Activated CD4-positive, alpha-beta memory T cell treated with anti-CD3 and anti-CD28 coated beads, Interleukin-2, amount 10 ng/mL, durations not matched to agents 7 days and 5 days (primary cell): ENCODE results near the gene ALOX5. TPM values are rescaled to one million over a fixed set of nuclear protein-coding genes. Genes with fewer than 3 reads are reported as not detected.
"Not testable (repeated sequence)": the region's sequence is repeated elsewhere in the genome, so short reads cannot be mapped to it uniquely, and the experiment has no call there.

ENCODE experiments used
- CTCF ChIA-PET: fragments of 350-600 bp; sonication (Branson Sonifier 250); formaldehyde crosslinking; loops from one replicate; lab custom pipeline; 2021; ENCODE audit warnings: antibody characterized with exemption, inconsistent platforms; lab: Charles Lee
- POLR2A ChIA-PET: fragments of 350-600 bp; sonication (Branson Sonifier 250); formaldehyde crosslinking; loops from one replicate; lab custom pipeline; 2021; ENCODE audit warnings: antibody characterized with exemption; lab: Charles Lee
- DNase-seq: peaks from one replicate; pipeline ENCODE4 v3.0.0-alpha.2; 2020
- H3K27ac Mint-ChIP-seq: one replicate; pipeline ENCODE4 v1.8.0; 2021; ENCODE audit warnings: mild to moderate bottlenecking, mixed read lengths
- H3K27me3 Mint-ChIP-seq: one replicate; pipeline ENCODE4 v1.8.0; 2021; ENCODE audit warnings: mixed read lengths
- H3K36me3 Mint-ChIP-seq: one replicate; pipeline ENCODE4 v1.8.0; 2021; ENCODE audit warnings: low read depth, mixed read lengths
- H3K4me1 Mint-ChIP-seq: one replicate; pipeline ENCODE4 v1.8.0; 2021; ENCODE audit warnings: mixed read lengths
- H3K4me3 Mint-ChIP-seq: one replicate; pipeline ENCODE4 v1.8.0; 2021; ENCODE audit warnings: mild to moderate bottlenecking, mixed read lengths
- H3K9me3 Mint-ChIP-seq: one replicate; pipeline ENCODE4 v1.8.0; 2021; ENCODE audit warnings: mixed read lengths
- total RNA-seq, 2 experiments: library from RNA; stranded (reverse); gene quantifications; one replicate each; pipeline ENCODE4 v1.2.3, GENCODE V29; 2021

The ALOX5 gene
- total RNA-seq, 2 experiments from 2014 or later: 6.8 to 7.5 TPM

- CTCF ChIA-PET, H3K4me3 Mint-ChIP-seq: not testable (repeated sequence)
- peaks cover 49% of the 10 kb centered on the region for H3K27me3 Mint-ChIP-seq
Observed at GRCh38 chr10:45361983-45362799, 11.8 kb upstream of the ALOX5 start.

DNA sequence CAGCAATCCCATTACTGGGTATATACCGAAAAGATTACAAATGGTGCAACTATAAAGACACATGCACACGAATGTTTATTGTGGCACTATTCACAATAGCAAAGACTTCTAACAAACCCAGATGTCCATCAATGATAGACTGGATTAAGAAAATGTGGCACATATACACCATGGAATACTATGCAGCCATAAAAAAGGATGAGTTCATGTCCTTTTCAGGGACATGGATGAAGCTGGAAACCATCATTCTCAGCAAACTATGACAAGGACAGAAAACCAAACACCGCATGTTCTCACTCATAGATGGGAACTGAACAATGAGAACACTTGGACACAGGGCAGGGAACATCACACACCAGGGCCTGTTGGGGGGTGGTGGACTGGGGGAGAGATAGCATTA lies 6.4 kb upstream of the ALOX5 start:
- peaks cover 70% of the 10 kb centered on the region for H3K27me3 Mint-ChIP-seq
- H3K4me1 Mint-ChIP-seq, H3K27ac Mint-ChIP-seq, CTCF ChIA-PET, H3K36me3 Mint-ChIP-seq, DNase-seq, H3K9me3 Mint-ChIP-seq, POLR2A ChIA-PET, H3K4me3 Mint-ChIP-seq: not testable (repeated sequence)

More at GRCh38 chr10:45361983-45362799, 11.8 kb upstream of the ALOX5 start:
- POLR2A ChIA-PET, H3K9me3 Mint-ChIP-seq, H3K27ac Mint-ChIP-seq, H3K36me3 Mint-ChIP-seq: not testable (repeated sequence)
- H3K4me1 Mint-ChIP-seq: peaks cover 12% of the 10 kb centered on the region
- DNase-seq: peak; percentile 49

DNA sequence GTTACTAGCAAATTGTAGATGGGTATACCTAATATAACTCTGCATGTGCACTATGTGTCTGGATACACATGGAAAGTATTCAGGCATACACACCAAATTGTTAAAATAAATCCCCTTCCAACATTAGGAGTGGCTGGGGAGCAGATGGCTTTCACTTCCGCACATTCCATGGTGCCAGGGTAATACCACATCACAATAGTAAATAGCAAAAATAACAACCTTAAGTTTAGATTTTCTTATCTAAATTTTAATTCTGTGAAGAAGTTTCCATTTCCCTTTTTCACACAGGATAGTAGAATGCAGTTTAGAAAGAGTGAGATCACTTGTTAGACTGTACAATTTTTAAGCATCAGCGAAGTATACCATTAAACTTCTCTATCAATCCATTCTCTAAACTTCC lies 5.8 kb upstream of the ALOX5 start:
- Mint-ChIP-seq H3K9me3 (no peaks in the 10 kb centered on the region), H3K27me3 (peaks cover 72% of the 10 kb centered on the region), H3K27ac (no peak overlapping the region), H3K4me1 (peaks cover 5% of the 10 kb centered on the region), H3K36me3 (peaks cover 5% of the 10 kb centered on the region), H3K4me3 (no peak overlapping the region)
- ChIA-PET CTCF (no interaction called here), POLR2A (no interaction called here)
- no peak for DNase-seq

GRCh38 chr10:45370202-45370955 lies 3.6 kb upstream of the ALOX5 start:
- H3K36me3 Mint-ChIP-seq: peaks cover 5% of the 10 kb centered on the region
- H3K27ac Mint-ChIP-seq: no peak overlapping the region
- ChIA-PET CTCF (no interaction called here), POLR2A (no interaction called here)
- DNase-seq: no peak
- no peak overlapping the region for H3K4me3 Mint-ChIP-seq
- H3K9me3 Mint-ChIP-seq: no peaks in the 10 kb centered on the region
- peaks cover 10% of the 10 kb centered on the region for H3K4me1 Mint-ChIP-seq
- peaks cover 73% of the 10 kb centered on the region for H3K27me3 Mint-ChIP-seq

DNA sequence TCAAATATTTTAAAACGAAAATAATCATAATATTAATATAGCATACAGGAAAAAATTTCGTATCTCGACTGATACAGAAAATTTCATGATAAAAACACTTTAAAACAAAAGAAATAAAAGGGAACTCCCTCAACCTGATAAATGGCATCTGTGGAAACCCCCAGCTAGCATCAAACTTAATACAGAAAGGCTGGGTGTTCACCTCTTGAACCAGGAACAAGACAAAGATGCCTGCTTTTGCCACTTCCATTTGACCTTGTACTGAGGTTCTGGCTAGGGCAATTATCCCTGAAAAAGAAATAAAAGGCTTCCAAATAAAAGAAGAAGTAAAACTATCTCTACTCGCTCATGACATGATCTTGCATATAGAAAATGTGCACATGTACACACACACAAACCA lies 2.5 kb upstream of the ALOX5 start:
- peaks cover 4% of the 10 kb centered on the region for H3K36me3 Mint-ChIP-seq
- ChIA-PET CTCF (no interaction called here), POLR2A (no interaction called here)
- H3K9me3 Mint-ChIP-seq: no peaks in the 10 kb centered on the region
- H3K27me3 Mint-ChIP-seq: peaks cover 73% of the 10 kb centered on the region
- H3K27ac Mint-ChIP-seq: no peak overlapping the region
- peaks cover 21% of the 10 kb centered on the region for H3K4me1 Mint-ChIP-seq
- DNase-seq: no peak
- no peak overlapping the region for H3K4me3 Mint-ChIP-seq

DNA sequence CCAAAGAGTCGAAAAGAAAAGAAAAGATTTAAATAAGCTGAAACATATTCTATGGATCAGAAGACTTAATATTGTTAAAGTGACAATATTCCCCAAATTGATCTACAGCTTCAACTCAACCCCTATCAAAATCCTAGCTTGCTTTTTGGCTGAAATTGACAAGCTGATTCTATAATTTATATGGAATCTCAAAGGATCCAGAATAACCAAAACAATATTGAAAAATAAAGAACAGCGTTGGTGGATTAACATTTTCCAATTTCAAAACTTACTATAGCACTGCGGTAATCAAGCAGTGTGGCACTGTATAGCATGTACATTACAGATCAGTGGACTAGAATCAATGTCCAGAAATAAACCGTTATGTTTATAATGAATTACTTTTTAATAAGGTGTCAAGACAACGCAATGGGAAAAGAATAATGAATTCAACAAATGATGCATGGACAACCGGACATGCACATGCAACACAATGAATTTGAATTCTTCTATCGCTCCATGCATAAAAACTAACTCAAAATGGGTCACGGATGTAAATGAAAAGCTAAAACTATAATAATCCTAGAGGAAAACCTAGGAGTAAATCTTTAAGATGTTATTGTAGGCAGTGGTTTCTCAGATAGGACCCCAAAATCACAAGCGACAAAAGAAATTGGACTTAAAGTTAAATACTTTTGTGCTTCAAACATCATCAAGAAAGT lies 1.6 kb upstream of the ALOX5 start:
- Mint-ChIP-seq H3K27me3 (peaks cover 74% of the 10 kb centered on the region), H3K36me3 (no peaks in the 10 kb centered on the region), H3K4me3 (peak overlapping the region; percentile 76), H3K9me3 (no peaks in the 10 kb centered on the region), H3K27ac (no peak overlapping the region), H3K4me1 (peaks cover 25% of the 10 kb centered on the region)
- ChIA-PET POLR2A (interaction anchor here (2.2 kb wide), 1 partner anchor 48 kb away, joined by 5 read pairs; no protein-coding TSS in a partner anchor), CTCF (no interaction called here)
- no peak for DNase-seq

DNA sequence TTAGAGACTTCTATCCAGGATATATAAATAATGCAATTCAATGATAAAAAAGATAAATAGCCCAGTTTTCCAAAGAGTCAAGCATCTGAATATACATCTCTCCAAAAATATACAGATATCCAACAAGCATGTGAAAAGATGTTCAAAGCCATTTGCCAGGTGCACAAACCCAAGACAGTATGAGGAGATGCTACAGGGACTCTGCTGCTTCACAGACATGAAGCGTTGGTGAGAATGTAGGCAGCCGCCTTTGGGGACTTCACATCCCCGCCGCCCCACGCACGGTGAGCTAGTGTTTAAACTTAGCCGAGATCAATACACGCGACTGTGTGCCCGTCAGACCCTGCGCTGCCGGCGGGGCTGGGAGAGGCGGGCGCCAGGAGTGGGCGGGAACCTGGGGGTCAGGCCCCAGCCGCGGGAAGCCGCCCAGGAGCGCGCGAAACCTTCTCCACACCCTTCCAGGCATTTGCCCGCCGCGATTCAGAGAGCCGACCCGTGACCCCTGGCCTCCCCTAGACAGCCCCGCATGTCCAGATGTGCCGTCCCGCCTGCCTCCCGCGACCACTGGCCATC lies 927 bp upstream of the ALOX5 start:
- ChIA-PET POLR2A (interaction anchor here (2.2 kb wide), 1 partner anchor 48 kb away, joined by 5 read pairs; no protein-coding TSS in a partner anchor), CTCF (no interaction called here)
- Mint-ChIP-seq H3K27ac (no peak overlapping the region), H3K36me3 (no peaks in the 10 kb centered on the region), H3K27me3 (peaks cover 72% of the 10 kb centered on the region), H3K9me3 (no peaks in the 10 kb centered on the region), H3K4me3 (peak overlapping the region; percentile 76), H3K4me1 (peaks cover 25% of the 10 kb centered on the region)
- DNase-seq: no peak

GRCh38 chr10:45374350-45375052 lies 485 bp downstream of the ALOX5 start:
- Mint-ChIP-seq H3K9me3 (no peaks in the 10 kb centered on the region), H3K27ac (no peak overlapping the region), H3K4me1 (peaks cover 25% of the 10 kb centered on the region), H3K27me3 (peaks cover 58% of the 10 kb centered on the region), H3K4me3 (peak overlapping the region; percentile 53), H3K36me3 (no peaks in the 10 kb centered on the region)
- DNase-seq: no peak
- ChIA-PET POLR2A (interaction anchor here (1.0 to 2.2 kb wide), 3 partner anchors 45 to 47 kb away, joined by 4 to 5 read pairs (median 5); no protein-coding TSS in a partner anchor), CTCF (interaction anchor here (1.2 kb wide), 1 partner anchor 12 kb away, joined by 3 read pairs; no protein-coding TSS in a partner anchor)

DNA sequence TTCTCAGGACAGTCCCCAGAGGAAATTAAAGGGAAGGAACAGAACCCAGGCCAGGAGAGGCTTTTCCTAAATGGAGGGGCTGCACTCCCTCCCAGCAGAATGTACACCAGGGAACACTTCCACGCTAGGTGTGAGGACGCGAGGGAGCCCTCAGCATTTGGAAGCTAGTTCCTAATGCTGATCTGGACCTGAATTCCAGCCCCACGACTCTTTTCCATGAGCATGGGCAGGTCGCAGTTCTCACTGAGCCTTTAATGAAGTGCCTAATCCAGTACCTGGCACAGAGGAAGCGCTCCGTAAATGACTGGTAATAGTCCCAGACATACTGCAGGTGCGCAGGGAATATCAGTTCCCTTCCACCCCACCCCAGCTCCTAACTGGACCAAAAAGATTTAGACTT lies 1.1 kb downstream of the ALOX5 start:
- Mint-ChIP-seq H3K36me3 (no peaks in the 10 kb centered on the region), H3K27me3 (peaks cover 53% of the 10 kb centered on the region), H3K4me3 (peak overlapping the region; percentile 53), H3K9me3 (no peaks in the 10 kb centered on the region), H3K27ac (no peak overlapping the region), H3K4me1 (peaks cover 25% of the 10 kb centered on the region)
- ChIA-PET CTCF (interaction anchor here (1.2 kb wide), 1 partner anchor 11 kb away, joined by 3 read pairs; no protein-coding TSS in a partner anchor), POLR2A (interaction anchor here (1.0 to 1.5 kb wide), 2 partner anchors 44 to 46 kb away, joined by 4 to 5 read pairs; no protein-coding TSS in a partner anchor)
- no peak for DNase-seq

- H3K27ac Mint-ChIP-seq: no peak overlapping the region
- peaks cover 25% of the 10 kb centered on the region for H3K4me1 Mint-ChIP-seq
- H3K36me3 Mint-ChIP-seq: no peaks in the 10 kb centered on the region
- H3K27me3 Mint-ChIP-seq: peaks cover 47% of the 10 kb centered on the region
- no peaks in the 10 kb centered on the region for H3K9me3 Mint-ChIP-seq
- ChIA-PET POLR2A (interaction anchor here (1.0 to 1.5 kb wide), 2 partner anchors 43 to 46 kb away, joined by 4 to 5 read pairs; no protein-coding TSS in a partner anchor), CTCF (interaction anchor here (1.2 kb wide), 1 partner anchor 10 kb away, joined by 3 read pairs; no protein-coding TSS in a partner anchor)
- DNase-seq: no peak
- H3K4me3 Mint-ChIP-seq: peak overlapping the region; percentile 15
Observed at GRCh38 chr10:45375716-45376231, 1.8 kb downstream of the ALOX5 start.

DNA sequence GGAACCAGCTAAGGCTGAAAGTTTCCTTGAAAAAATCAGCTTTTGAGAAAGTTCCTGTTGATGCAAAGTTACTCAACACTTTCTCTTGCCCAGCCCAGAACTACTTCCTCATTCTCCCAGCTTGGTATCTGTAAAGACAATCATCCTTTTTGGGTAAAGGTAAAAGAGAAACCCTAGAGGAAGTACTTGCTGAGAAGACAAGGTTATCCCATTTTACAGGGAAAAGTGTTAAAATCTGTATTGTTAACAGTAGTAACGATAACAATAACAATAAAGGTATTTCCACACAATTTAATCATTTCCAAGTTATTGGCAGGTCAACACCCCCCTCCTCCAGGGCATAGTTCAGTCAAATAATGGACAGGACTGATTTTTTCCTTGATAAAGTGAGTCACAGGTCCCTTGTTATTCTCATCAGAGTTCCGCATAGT lies 2.4 kb downstream of the ALOX5 start:
- Mint-ChIP-seq H3K36me3 (no peaks in the 10 kb centered on the region), H3K27ac (no peak overlapping the region), H3K9me3 (no peaks in the 10 kb centered on the region), H3K4me1 (peaks cover 25% of the 10 kb centered on the region), H3K27me3 (peaks cover 41% of the 10 kb centered on the region), H3K4me3 (no peak overlapping the region)
- no peak for DNase-seq
- ChIA-PET CTCF (no interaction called here), POLR2A (no interaction called here)

DNA sequence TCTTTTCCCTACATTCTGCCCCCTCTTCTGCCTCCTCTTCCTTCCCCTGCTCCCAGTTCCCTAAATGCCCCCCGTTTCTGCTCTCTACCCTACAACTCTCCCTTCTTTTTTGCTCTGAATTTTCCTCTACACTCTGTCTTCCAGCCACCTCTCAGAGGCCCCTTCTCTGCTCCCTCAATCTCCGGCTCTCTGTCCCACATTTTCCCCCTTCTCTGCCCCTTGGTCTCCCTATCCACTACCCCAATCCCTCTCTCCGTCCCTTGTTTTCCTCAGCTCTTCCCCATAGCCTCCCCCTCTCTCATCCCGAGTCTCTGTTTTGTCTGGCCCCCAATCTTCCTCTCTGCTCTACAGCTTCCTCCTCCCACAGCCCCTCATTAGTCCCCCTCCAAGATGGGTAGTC lies 3.3 kb downstream of the ALOX5 start:
- POLR2A ChIA-PET: no interaction called here
- H3K36me3 Mint-ChIP-seq: no peaks in the 10 kb centered on the region
- H3K27me3 Mint-ChIP-seq: peaks cover 35% of the 10 kb centered on the region
- no peak overlapping the region for H3K4me3 Mint-ChIP-seq
- no peak overlapping the region for H3K27ac Mint-ChIP-seq
- DNase-seq: no peak
- peaks cover 25% of the 10 kb centered on the region for H3K4me1 Mint-ChIP-seq
- no peaks in the 10 kb centered on the region for H3K9me3 Mint-ChIP-seq
- CTCF ChIA-PET: no interaction called here
